ENCODE measurements around the gene DDX4.

- no peak for TF ChIP-seq ZNF274 (IDR thresholded peaks at IDR 0.05; ENCODE audit: low read depth, low read length)
- no peak for TF ChIP-seq SUZ12 (IDR thresholded peaks at IDR 0.05; ENCODE audit: extremely low read depth, insufficient read depth, insufficient read length)
- TF ChIP-seq YY1 (IDR thresholded peaks at IDR 0.05; ENCODE audit: insufficient read depth, insufficient read length), result no peak
Measured at GRCh38 chr5:55715519-55716078, 22.3 kb upstream of the DDX4 start.

Data from NT2/D1 (cell line).